ENCODE results near the gene PHACTR3. TPM values are rescaled to one million over a fixed set of nuclear protein-coding genes. Genes with fewer than 3 reads are reported as not detected.

PHACTR3 gene
- total RNA-seq, 6 donors from 2014 or later, result 5.5 to 30.8 (median 11.4) TPM

- no peaks in the 10 kb centered on the region for H3K9me3 ChIP-seq
- 28 to 32% methylated on average over 4 of the region's 4 CpGs for WGBS, 2 donors
- TF ChIP-seq POLR2AphosphoS5 (IDR thresholded peaks at IDR 0.05) (no peak), CTCF (IDR thresholded peaks at IDR 0.05) (no peak), POLR2A (IDR thresholded peaks at IDR 0.05) (no peak), EP300 (IDR thresholded peaks at IDR 0.05) (no peak)
- no peak for DNase-seq
- no peak overlapping the region for H3K27ac ChIP-seq
- no peak overlapping the region for H3K4me3 ChIP-seq
- no peaks in the 10 kb centered on the region for H3K4me1 ChIP-seq
- no peaks in the 10 kb centered on the region for H3K27me3 ChIP-seq
- no peak for ATAC-seq (ENCODE audit: low FRiP score in 2 of 2)
- H3K36me3 ChIP-seq, result no peaks in the 10 kb centered on the region
Observed at GRCh38 chr20:59676851-59677182, 72.5 kb downstream of the PHACTR3 start.

- no peaks in the 10 kb centered on the region for H3K9me3 ChIP-seq
- H3K4me1 ChIP-seq, result no peaks in the 10 kb centered on the region
- H3K36me3 ChIP-seq, result no peaks in the 10 kb centered on the region
- DNase-seq (no peak), ATAC-seq (ENCODE audit: low FRiP score in 2 of 2) (no peak)
- no peak overlapping the region for H3K4me3 ChIP-seq
- TF ChIP-seq POLR2A (IDR thresholded peaks at IDR 0.05), result no peak
- TF ChIP-seq EP300 (IDR thresholded peaks at IDR 0.05), result no peak
- no peak for TF ChIP-seq POLR2AphosphoS5 (IDR thresholded peaks at IDR 0.05)
- H3K27ac ChIP-seq, result no peak overlapping the region
- no peaks in the 10 kb centered on the region for H3K27me3 ChIP-seq
- 77 to 83% methylated on average over 6 of the region's 6 CpGs for WGBS, 2 donors
Observed at GRCh38 chr20:59677586-59677985, 73.2 kb downstream of the PHACTR3 start.

GRCh38 chr20:59678288-59678687 lies 73.9 kb downstream of the PHACTR3 start:
- 55 to 57% methylated on average over 9 of the region's 9 CpGs for WGBS, 2 donors
- TF ChIP-seq POLR2AphosphoS5 (IDR thresholded peaks at IDR 0.05), result no peak
- Histone ChIP-seq H3K4me3 (no peak overlapping the region), H3K36me3 (no peaks in the 10 kb centered on the region), H3K27me3 (no peaks in the 10 kb centered on the region), H3K27ac (no peak overlapping the region), H3K9me3 (no peaks in the 10 kb centered on the region), H3K4me1 (no peaks in the 10 kb centered on the region)
- DNase-seq (no peak), ATAC-seq (ENCODE audit: low FRiP score in 2 of 2) (no peak)

- Histone ChIP-seq H3K27ac (no peak overlapping the region), H3K4me1 (no peaks in the 10 kb centered on the region), H3K4me3 (no peak overlapping the region), H3K27me3 (no peaks in the 10 kb centered on the region), H3K36me3 (no peaks in the 10 kb centered on the region), H3K9me3 (no peaks in the 10 kb centered on the region)
- WGBS, 2 donors, result 66 to 70% methylated on average over 8 of the region's 8 CpGs
- TF ChIP-seq POLR2A (IDR thresholded peaks at IDR 0.05), result no peak
- TF ChIP-seq POLR2AphosphoS5 (IDR thresholded peaks at IDR 0.05), result no peak
- no peak for TF ChIP-seq EP300 (IDR thresholded peaks at IDR 0.05)
- no peak for TF ChIP-seq CTCF (IDR thresholded peaks at IDR 0.05)
- no peak for DNase-seq
- ATAC-seq (ENCODE audit: low FRiP score in 2 of 2), result no peak
Observed at GRCh38 chr20:59678951-59679350, 74.6 kb downstream of the PHACTR3 start.

- ATAC-seq (ENCODE audit: low FRiP score in 2 of 2), result no peak
- no peak for TF ChIP-seq POLR2AphosphoS5 (IDR thresholded peaks at IDR 0.05)
- H3K4me3 ChIP-seq, result no peak overlapping the region
- 86 to 88% methylated on average over 9 of the region's 9 CpGs for WGBS, 2 donors
- no peak for DNase-seq
- no peaks in the 10 kb centered on the region for H3K9me3 ChIP-seq
- H3K4me1 ChIP-seq, result no peaks in the 10 kb centered on the region
- H3K27me3 ChIP-seq, result no peaks in the 10 kb centered on the region
- no peaks in the 10 kb centered on the region for H3K36me3 ChIP-seq
- H3K27ac ChIP-seq, result no peak overlapping the region
Observed at GRCh38 chr20:59680148-59680650, 75.9 kb downstream of the PHACTR3 start.

GRCh38 chr20:59680852-59681251 lies 76.5 kb downstream of the PHACTR3 start:
- Histone ChIP-seq H3K27me3 (no peaks in the 10 kb centered on the region), H3K9me3 (no peaks in the 10 kb centered on the region), H3K4me3 (no peak overlapping the region), H3K27ac (no peak overlapping the region), H3K36me3 (no peaks in the 10 kb centered on the region), H3K4me1 (no peaks in the 10 kb centered on the region)
- no peak for DNase-seq
- no peak for ATAC-seq (ENCODE audit: low FRiP score in 2 of 2)
- TF ChIP-seq CTCF (IDR thresholded peaks at IDR 0.05), result no peak
- TF ChIP-seq POLR2AphosphoS5 (IDR thresholded peaks at IDR 0.05), result no peak
- TF ChIP-seq POLR2A (IDR thresholded peaks at IDR 0.05), result no peak
- TF ChIP-seq EP300 (IDR thresholded peaks at IDR 0.05), result no peak
- 68 to 75% methylated on average over 1 of the region's 1 CpG for WGBS, 2 donors
